HepG2 (cell line): ENCODE measurements around the gene DNMT1. TPM values are rescaled to one million over a fixed set of nuclear protein-coding genes. Genes with fewer than 3 reads are reported as not detected.

Experiments used
- ETV6 ChIP-seq: sonication (generic); formaldehyde crosslinking; conservative IDR thresholded peaks from 2 replicates; pipeline ENCODE4 v1.4.0; 2020; ENCODE audit warnings: missing genetic modification reagents
- GATAD1 ChIP-seq: IDR thresholded peaks from 2 replicates; pipeline ENCODE4 v1.6.1; 2016; ENCODE audit warnings: missing genetic modification reagents, missing compliant biosample characterization
- RBM39 ChIP-seq: fragments of 200-400 bp; formaldehyde crosslinking; IDR thresholded peaks from one replicate; pipeline ENCODE4 v1.6.1; 2018; ENCODE audit warnings: antibody characterized with exemption, mild to moderate bottlenecking, low read depth, low read length; ENCODE audit not compliant: poor library complexity, severe bottlenecking
- ZNF235 ChIP-seq: sonication (generic); formaldehyde crosslinking; IDR thresholded peaks from 2 replicates; pipeline ENCODE4 v1.8.1; 2023; ENCODE audit warnings: mild to moderate bottlenecking, missing genetic modification reagents, borderline replicate concordance
- ZNF883 ChIP-seq: sonication (generic); formaldehyde crosslinking; IDR thresholded peaks from 2 replicates; pipeline ENCODE4 v1.5.1; 2020; ENCODE audit warnings: mild to moderate bottlenecking, missing genetic modification reagents; ENCODE audit errors: not compliant biosample characterization
- ZSCAN12 ChIP-seq: sonication (generic); formaldehyde crosslinking; IDR thresholded peaks from 2 replicates; pipeline ENCODE4 v1.9.0; 2021; ENCODE audit warnings: mild to moderate bottlenecking, missing genetic modification reagents
- ZSCAN31 ChIP-seq: sonication (generic); formaldehyde crosslinking; IDR thresholded peaks from 2 replicates; pipeline ENCODE4 v1.5.0; 2020; ENCODE audit warnings: low read depth, mild to moderate bottlenecking, missing genetic modification reagents
- polyA plus RNA-seq, 8 experiments: library from polyadenylated mRNA; depleted of rRNA in 3 of 8; stranded (reverse) in 7 of 8; unstranded in 1 of 8; fragments of >200 nt; fragmentation: Illumina TruSeq in 4 of 8; extraction: Trizol in 4 of 8; gene quantifications; 2 replicates each; pipeline versions ENCODE4 v1.2.1 to v1.2.3, GENCODE V29; 2011 to 2016; ENCODE audit warnings: low read depth in 4 of 8, missing spikeins in 1 of 8, mixed read lengths in 1 of 8; ENCODE audit not compliant: insufficient read depth in 1 of 8
- total RNA-seq, 5 experiments: library from RNA; depleted of rRNA; stranded (reverse); fragments of >200 nt; fragmentation: Illumina TruSeq; extraction: Trizol; gene quantifications; 2 replicates each; pipeline ENCODE4 v1.2.3, GENCODE V29; 2016; ENCODE audit warnings: low read depth in 1 of 5
- TF ChIP-seq, protein P1 (sequence below): sonication (generic); formaldehyde crosslinking; IDR thresholded peaks from 2 replicates; pipeline ENCODE4 v1.4.0; 2020; ENCODE audit warnings: low read depth, mild to moderate bottlenecking, missing genetic modification reagents
- TF ChIP-seq, protein P2 (sequence below): sonication (generic); formaldehyde crosslinking; IDR thresholded peaks from 2 replicates; pipeline ENCODE4 v1.8.1; 2023; ENCODE audit warnings: mild to moderate bottlenecking, missing genetic modification reagents
- TF ChIP-seq, protein P3 (sequence below): sonication (generic); formaldehyde crosslinking; IDR thresholded peaks from 2 replicates; pipeline ENCODE4 v1.4.0; 2020; ENCODE audit warnings: missing genetic modification reagents
- TF ChIP-seq, protein P4 (sequence below): sonication (generic); formaldehyde crosslinking; IDR thresholded peaks from 2 replicates; pipeline ENCODE4 v1.4.0; 2020; ENCODE audit warnings: missing genetic modification reagents, borderline replicate concordance
- TF ChIP-seq, protein P5 (sequence below): sonication (generic); formaldehyde crosslinking; IDR thresholded peaks from 2 replicates; pipeline ENCODE4 v1.4.0; 2020; ENCODE audit warnings: low read depth, missing genetic modification reagents
- TF ChIP-seq, protein P6 (sequence below): sonication (generic); formaldehyde crosslinking; IDR thresholded peaks from 2 replicates; pipeline ENCODE4 v1.4.0; 2020; ENCODE audit warnings: missing genetic modification reagents

Gene DNMT1
- total and polyA plus RNA-seq, 2 of the 13 experiments (the other 11 are each of a cell fraction or from before 2014, with no cell fraction given): 31.2 to 91.1 TPM

DNA sequence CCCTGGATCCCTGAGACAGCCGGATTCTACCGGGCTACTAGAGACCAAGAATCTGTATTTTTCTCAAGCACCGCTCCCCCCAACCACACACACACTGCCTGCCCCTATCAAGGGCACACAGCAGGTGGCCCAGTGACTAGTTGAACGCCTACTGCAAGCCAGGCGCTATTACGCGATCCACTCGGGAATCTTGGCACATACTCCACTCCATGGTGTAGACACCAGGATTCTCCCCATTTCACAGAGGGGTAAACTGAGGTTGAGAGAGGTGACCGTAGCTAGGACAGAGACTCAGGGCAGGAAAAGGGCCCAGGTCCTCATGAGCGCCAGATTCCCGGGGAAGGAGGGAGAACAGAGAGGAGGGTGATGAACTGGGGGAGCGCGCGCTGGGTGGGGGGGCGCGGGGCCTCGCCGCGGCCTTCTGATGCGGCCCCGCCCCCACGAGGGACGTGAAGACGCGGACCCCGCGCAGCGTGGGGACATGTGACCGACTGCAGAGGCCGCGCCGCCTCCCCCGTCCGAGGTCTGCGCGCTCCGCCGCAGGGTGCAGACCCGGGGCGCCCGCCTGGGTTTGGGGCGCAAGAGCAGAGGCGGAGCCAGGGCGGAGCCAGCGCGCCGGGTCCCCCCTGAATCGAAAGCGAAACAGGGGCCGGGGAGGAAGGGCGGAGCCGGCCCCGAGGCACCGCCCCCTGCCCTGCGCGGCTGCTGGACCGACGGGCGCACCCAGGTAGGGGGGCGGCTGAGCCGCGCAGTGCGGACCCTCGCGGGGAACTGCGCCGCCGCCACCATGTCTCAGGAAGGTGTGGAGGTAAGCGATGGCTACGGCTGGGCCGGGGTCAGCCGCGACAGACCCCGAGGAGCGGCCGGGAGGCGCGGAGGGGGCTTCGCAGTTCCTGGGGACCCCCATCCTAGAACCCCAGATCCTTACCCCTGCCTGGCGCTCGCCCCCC lies 108.8 kb downstream of the DNMT1 start, which contains the start of gene SHFL (continued):
- TF ChIP-seq, protein P1, sequence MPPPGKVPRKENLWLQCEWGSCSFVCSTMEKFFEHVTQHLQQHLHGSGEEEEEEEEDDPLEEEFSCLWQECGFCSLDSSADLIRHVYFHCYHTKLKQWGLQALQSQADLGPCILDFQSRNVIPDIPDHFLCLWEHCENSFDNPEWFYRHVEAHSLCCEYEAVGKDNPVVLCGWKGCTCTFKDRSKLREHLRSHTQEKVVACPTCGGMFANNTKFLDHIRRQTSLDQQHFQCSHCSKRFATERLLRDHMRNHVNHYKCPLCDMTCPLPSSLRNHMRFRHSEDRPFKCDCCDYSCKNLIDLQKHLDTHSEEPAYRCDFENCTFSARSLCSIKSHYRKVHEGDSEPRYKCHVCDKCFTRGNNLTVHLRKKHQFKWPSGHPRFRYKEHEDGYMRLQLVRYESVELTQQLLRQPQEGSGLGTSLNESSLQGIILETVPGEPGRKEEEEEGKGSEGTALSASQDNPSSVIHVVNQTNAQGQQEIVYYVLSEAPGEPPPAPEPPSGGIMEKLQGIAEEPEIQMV: 0 out of 2 replicates have a peak, but pooled peaks have one; percentile 66
- TF ChIP-seq, protein P2, sequence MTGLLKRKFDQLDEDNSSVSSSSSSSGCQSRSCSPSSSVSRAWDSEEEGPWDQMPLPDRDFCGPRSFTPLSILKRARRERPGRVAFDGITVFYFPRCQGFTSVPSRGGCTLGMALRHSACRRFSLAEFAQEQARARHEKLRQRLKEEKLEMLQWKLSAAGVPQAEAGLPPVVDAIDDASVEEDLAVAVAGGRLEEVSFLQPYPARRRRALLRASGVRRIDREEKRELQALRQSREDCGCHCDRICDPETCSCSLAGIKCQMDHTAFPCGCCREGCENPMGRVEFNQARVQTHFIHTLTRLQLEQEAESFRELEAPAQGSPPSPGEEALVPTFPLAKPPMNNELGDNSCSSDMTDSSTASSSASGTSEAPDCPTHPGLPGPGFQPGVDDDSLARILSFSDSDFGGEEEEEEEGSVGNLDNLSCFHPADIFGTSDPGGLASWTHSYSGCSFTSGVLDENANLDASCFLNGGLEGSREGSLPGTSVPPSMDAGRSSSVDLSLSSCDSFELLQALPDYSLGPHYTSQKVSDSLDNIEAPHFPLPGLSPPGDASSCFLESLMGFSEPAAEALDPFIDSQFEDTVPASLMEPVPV (CRISPR knock-in tag): 0 out of 2 replicates have a peak, but pooled peaks have one; percentile 14
- TF ChIP-seq ZSCAN31 (peak; percentile 36; the same call in 1 of the 2 replicates), RBM39 (peak; percentile 51), GATAD1 (CRISPR knock-in tag) (peak; percentile 19; the same call in 1 of the 2 replicates), ZSCAN12 (CRISPR knock-in tag) (0 out of 2 replicates have a peak, but pooled peaks have one; percentile 37), ZNF235 (CRISPR knock-in tag) (peak; percentile 49), ZNF883 (CRISPR knock-in tag) (peak; percentile 58), ETV6 (peak; percentile 16; the same call in 1 of the 2 replicates)
- TF ChIP-seq, protein P3, sequence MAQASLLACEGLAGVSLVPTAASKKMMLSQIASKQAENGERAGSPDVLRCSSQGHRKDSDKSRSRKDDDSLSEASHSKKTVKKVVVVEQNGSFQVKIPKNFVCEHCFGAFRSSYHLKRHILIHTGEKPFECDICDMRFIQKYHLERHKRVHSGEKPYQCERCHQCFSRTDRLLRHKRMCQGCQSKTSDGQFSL (CRISPR knock-in tag): peak; percentile 92
- TF ChIP-seq, protein P4, sequence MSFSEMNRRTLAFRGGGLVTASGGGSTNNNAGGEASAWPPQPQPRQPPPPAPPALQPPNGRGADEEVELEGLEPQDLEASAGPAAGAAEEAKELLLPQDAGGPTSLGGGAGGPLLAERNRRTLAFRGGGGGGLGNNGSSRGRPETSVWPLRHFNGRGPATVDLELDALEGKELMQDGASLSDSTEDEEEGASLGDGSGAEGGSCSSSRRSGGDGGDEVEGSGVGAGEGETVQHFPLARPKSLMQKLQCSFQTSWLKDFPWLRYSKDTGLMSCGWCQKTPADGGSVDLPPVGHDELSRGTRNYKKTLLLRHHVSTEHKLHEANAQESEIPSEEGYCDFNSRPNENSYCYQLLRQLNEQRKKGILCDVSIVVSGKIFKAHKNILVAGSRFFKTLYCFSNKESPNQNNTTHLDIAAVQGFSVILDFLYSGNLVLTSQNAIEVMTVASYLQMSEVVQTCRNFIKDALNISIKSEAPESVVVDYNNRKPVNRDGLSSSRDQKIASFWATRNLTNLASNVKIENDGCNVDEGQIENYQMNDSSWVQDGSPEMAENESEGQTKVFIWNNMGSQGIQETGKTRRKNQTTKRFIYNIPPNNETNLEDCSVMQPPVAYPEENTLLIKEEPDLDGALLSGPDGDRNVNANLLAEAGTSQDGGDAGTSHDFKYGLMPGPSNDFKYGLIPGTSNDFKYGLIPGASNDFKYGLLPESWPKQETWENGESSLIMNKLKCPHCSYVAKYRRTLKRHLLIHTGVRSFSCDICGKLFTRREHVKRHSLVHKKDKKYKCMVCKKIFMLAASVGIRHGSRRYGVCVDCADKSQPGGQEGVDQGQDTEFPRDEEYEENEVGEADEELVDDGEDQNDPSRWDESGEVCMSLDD (CRISPR knock-in tag): peak; percentile 74; the same call in 1 of the 2 replicates
- TF ChIP-seq, protein P5, sequence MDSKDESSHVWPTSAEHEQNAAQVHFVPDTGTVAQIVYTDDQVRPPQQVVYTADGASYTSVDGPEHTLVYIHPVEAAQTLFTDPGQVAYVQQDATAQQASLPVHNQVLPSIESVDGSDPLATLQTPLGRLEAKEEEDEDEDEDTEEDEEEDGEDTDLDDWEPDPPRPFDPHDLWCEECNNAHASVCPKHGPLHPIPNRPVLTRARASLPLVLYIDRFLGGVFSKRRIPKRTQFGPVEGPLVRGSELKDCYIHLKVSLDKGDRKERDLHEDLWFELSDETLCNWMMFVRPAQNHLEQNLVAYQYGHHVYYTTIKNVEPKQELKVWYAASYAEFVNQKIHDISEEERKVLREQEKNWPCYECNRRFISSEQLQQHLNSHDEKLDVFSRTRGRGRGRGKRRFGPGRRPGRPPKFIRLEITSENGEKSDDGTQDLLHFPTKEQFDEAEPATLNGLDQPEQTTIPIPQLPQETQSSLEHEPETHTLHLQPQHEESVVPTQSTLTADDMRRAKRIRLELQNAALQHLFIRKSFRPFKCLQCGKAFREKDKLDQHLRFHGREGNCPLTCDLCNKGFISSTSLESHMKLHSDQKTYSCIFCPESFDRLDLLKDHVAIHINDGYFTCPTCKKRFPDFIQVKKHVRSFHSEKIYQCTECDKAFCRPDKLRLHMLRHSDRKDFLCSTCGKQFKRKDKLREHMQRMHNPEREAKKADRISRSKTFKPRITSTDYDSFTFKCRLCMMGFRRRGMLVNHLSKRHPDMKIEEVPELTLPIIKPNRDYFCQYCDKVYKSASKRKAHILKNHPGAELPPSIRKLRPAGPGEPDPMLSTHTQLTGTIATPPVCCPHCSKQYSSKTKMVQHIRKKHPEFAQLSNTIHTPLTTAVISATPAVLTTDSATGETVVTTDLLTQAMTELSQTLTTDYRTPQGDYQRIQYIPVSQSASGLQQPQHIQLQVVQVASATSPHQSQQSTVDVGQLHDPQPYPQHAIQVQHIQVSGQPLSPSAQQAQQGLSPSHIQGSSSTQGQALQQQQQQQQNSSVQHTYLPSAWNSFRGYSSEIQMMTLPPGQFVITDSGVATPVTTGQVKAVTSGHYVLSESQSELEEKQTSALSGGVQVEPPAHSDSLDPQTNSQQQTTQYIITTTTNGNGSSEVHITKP (CRISPR knock-in tag): 0 out of 2 replicates have a peak, but pooled peaks have one; percentile 43
- TF ChIP-seq, protein P6, sequence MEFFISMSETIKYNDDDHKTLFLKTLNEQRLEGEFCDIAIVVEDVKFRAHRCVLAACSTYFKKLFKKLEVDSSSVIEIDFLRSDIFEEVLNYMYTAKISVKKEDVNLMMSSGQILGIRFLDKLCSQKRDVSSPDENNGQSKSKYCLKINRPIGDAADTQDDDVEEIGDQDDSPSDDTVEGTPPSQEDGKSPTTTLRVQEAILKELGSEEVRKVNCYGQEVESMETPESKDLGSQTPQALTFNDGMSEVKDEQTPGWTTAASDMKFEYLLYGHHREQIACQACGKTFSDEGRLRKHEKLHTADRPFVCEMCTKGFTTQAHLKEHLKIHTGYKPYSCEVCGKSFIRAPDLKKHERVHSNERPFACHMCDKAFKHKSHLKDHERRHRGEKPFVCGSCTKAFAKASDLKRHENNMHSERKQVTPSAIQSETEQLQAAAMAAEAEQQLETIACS (CRISPR knock-in tag): peak; percentile 37; the same call in 1 of the 2 replicates
